Measurements from ENCODE around the gene FOXL2NB.

FOXL2NB gene

DNA sequence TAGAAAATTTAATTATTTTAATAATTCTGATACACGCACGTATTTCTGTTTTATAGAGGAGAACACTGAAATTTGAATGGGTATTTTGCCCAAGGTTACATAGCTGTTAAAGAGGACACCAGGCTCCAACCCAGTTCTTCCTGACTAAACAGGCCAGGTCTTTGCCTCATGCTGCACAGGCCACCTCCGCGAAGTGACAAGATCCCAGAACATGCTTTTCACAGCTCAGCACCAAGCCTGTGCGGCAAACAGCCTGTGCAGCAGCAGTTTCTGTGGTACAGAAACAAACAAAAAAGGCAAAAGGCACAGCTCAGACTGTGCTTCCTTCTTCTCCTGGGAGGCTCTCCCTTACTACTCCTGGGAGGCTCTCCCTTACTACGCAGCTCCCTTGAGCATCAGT is 6.6 kb upstream of the FOXL2NB start:
- Histone ChIP-seq H3K36me3 (ENCODE audit: control insufficient read depth, low read length) (no peaks in the 10 kb centered on the region), H3K79me2 (ENCODE audit: control insufficient read depth, low read length) (no peaks in the 10 kb centered on the region), H3K4me2 (ENCODE audit: low read length) (no peak overlapping the region), H3K9me2 (replicated peaks; ENCODE audit: control insufficient read depth, low read length) (no peaks in the 10 kb centered on the region), H3K4me1 (ENCODE audit: control insufficient read depth, low read length) (peaks cover 4% of the 10 kb centered on the region; the same call in 1 of the 2 replicates), H3K27ac (ENCODE audit: low read depth, low read length) (no peak overlapping the region), H3F3A (ENCODE audit: control insufficient read depth, insufficient read depth) (no peaks in the 10 kb centered on the region), H4K20me1 (ENCODE audit: control insufficient read depth, insufficient read depth, low read depth, low read length) (no peaks in the 10 kb centered on the region), H3K27me3 (ENCODE audit: control insufficient read depth, low read length) (peaks cover 72% of the 10 kb centered on the region), H3K4me3 (ENCODE audit: low read length) (no peak overlapping the region), H3K9me3 (ENCODE audit: control insufficient read depth, insufficient read depth, low read length) (no peaks in the 10 kb centered on the region)
- TF ChIP-seq EZH2phosphoT487 (IDR thresholded peaks at IDR 0.05; ENCODE audit: borderline replicate concordance, low read length), result no peak
- TF ChIP-seq, protein P1, sequence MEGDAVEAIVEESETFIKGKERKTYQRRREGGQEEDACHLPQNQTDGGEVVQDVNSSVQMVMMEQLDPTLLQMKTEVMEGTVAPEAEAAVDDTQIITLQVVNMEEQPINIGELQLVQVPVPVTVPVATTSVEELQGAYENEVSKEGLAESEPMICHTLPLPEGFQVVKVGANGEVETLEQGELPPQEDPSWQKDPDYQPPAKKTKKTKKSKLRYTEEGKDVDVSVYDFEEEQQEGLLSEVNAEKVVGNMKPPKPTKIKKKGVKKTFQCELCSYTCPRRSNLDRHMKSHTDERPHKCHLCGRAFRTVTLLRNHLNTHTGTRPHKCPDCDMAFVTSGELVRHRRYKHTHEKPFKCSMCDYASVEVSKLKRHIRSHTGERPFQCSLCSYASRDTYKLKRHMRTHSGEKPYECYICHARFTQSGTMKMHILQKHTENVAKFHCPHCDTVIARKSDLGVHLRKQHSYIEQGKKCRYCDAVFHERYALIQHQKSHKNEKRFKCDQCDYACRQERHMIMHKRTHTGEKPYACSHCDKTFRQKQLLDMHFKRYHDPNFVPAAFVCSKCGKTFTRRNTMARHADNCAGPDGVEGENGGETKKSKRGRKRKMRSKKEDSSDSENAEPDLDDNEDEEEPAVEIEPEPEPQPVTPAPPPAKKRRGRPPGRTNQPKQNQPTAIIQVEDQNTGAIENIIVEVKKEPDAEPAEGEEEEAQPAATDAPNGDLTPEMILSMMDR (IDR thresholded peaks at IDR 0.05; ENCODE audit: low read depth, low read length, poor library complexity, severe bottlenecking), result no peak

DNA sequence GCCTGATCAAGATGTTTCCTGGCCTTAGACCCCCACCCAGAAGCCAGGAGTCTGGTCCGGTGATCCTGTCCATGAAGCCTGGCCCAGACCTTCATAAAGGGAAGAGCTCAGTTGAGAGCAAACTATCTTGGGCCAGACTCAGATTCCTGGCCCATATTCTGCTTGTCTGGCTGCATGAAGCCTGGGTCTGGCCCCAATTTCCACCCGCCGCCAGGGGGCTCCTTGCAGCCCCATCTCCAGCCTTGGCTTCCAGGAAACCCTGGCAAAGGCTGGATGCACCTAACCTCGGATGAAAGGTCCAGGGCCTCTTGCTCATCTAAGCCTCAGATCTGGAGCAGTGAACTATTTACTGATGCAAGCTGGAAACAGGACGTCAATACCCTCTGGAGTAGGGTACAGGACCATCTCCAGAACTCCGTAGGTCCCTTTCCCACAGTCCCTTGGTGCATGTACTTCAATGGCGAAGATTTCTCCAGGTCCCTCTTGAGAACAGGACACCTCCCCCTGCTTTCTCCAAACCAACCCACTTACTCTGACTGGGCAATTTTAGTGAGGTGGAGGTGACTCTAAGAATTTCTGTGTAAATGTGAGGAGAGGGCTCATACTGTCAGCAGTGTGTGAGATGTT is 5.6 kb upstream of the FOXL2NB start:
- no peaks in the 10 kb centered on the region for H3F3A ChIP-seq (ENCODE audit: control insufficient read depth, insufficient read depth)
- no peaks in the 10 kb centered on the region for H3K36me3 ChIP-seq (ENCODE audit: control insufficient read depth, low read length)
- no peaks in the 10 kb centered on the region for H3K9me2 ChIP-seq (replicated peaks; ENCODE audit: control insufficient read depth, low read length)
- TF ChIP-seq, protein P1 (IDR thresholded peaks at IDR 0.05; ENCODE audit: low read depth, low read length, poor library complexity, severe bottlenecking), result peak; percentile 71
- TF ChIP-seq EZH2phosphoT487 (IDR thresholded peaks at IDR 0.05; ENCODE audit: borderline replicate concordance, low read length), result no peak
- no peaks in the 10 kb centered on the region for H3K79me2 ChIP-seq (ENCODE audit: control insufficient read depth, low read length)
- H3K9me3 ChIP-seq (ENCODE audit: control insufficient read depth, insufficient read depth, low read length), result no peaks in the 10 kb centered on the region
- H3K27ac ChIP-seq (ENCODE audit: low read depth, low read length), result no peak overlapping the region
- no peak overlapping the region for H3K4me3 ChIP-seq (ENCODE audit: low read length)
- no peaks in the 10 kb centered on the region; the same call in 1 of the 2 replicates for H3K4me1 ChIP-seq (ENCODE audit: control insufficient read depth, low read length)
- H3K4me2 ChIP-seq (ENCODE audit: low read length), result no peak overlapping the region
- no peaks in the 10 kb centered on the region for H4K20me1 ChIP-seq (ENCODE audit: control insufficient read depth, insufficient read depth, low read depth, low read length)
- H3K27me3 ChIP-seq (ENCODE audit: control insufficient read depth, low read length), result peaks cover 65% of the 10 kb centered on the region

DNA sequence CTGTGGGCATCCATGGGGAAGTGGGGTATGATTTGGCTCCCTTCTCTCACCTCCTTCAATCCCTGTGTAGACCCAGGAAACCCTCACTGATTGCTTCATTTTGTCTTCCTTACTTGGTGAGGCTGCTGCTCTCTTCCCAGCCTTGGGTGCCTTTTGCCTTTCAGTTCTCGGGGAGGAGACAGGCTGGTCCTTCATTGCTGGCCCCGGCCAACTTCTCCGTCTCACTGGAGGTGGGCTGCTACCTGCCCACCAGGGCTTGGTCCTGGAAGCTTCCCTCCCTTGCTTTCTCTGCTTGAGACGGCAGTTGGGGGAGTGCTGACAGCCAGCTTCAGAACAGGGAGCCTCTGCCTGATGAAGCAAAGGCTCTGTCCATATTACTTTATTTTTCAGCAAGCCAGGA is 4.7 kb upstream of the FOXL2NB start:
- no peaks in the 10 kb centered on the region for H3K9me3 ChIP-seq (ENCODE audit: control insufficient read depth, insufficient read depth, low read length)
- H3K9me2 ChIP-seq (replicated peaks; ENCODE audit: control insufficient read depth, low read length), result no peaks in the 10 kb centered on the region
- TF ChIP-seq, protein P1 (IDR thresholded peaks at IDR 0.05; ENCODE audit: low read depth, low read length, poor library complexity, severe bottlenecking), result no peak
- TF ChIP-seq EZH2phosphoT487 (IDR thresholded peaks at IDR 0.05; ENCODE audit: borderline replicate concordance, low read length), result no peak
- H4K20me1 ChIP-seq (ENCODE audit: control insufficient read depth, insufficient read depth, low read depth, low read length), result no peaks in the 10 kb centered on the region
- H3K4me3 ChIP-seq (ENCODE audit: low read length), result no peak overlapping the region
- no peaks in the 10 kb centered on the region for H3K79me2 ChIP-seq (ENCODE audit: control insufficient read depth, low read length)
- H3K27ac ChIP-seq (ENCODE audit: low read depth, low read length), result no peak overlapping the region
- no peaks in the 10 kb centered on the region for H3K4me1 ChIP-seq (ENCODE audit: control insufficient read depth, low read length)
- H3K4me2 ChIP-seq (ENCODE audit: low read length), result no peak overlapping the region
- H3F3A ChIP-seq (ENCODE audit: control insufficient read depth, insufficient read depth), result no peaks in the 10 kb centered on the region
- H3K36me3 ChIP-seq (ENCODE audit: control insufficient read depth, low read length), result no peaks in the 10 kb centered on the region
- peaks cover 60% of the 10 kb centered on the region for H3K27me3 ChIP-seq (ENCODE audit: control insufficient read depth, low read length)
